ENCODE measurements around the gene RARA. TPM values are rescaled to one million over a fixed set of nuclear protein-coding genes. Genes with fewer than 3 reads are reported as not detected.

Gene RARA
- total RNA-seq, 6 experiments from 2014 or later: 27.1 to 32.2 (median 28.8) TPM

- H3K9me3 Mint-ChIP-seq: no peaks in the 10 kb centered on the region
- H3K36me3 Mint-ChIP-seq (ENCODE audit: low read depth): 0 out of 2 replicates have a peak, but pooled peaks cover 5% of the 10 kb centered on the region
- no peak overlapping the region; the same call in 1 of the 2 replicates for H3K4me3 Mint-ChIP-seq
- DNase-seq: no peak
- TF ChIP-seq CTCF (IDR thresholded peaks at IDR 0.05): no peak
- H3K4me1 Mint-ChIP-seq (ENCODE audit: low read depth): peaks cover 58% of the 10 kb centered on the region
- peak overlapping the region; percentile 52; the same call in 1 of the 2 replicates for H3K27ac Mint-ChIP-seq
- H3K27me3 Mint-ChIP-seq (ENCODE audit: insufficient read depth): peaks cover 3% of the 10 kb centered on the region; the same call in 1 of the 2 replicates
These were observed 31.3 kb downstream of the RARA start for GRCh38 chr17:40340327-40340726.

GRCh38 chr17:40340880-40341807 is 32.2 kb downstream of the RARA start:
- no peaks in the 10 kb centered on the region for H3K9me3 Mint-ChIP-seq
- peaks cover 5% of the 10 kb centered on the region; the same call in 1 of the 2 replicates for H3K27me3 Mint-ChIP-seq (ENCODE audit: insufficient read depth)
- 0 out of 2 replicates have a peak, but pooled peaks cover 5% of the 10 kb centered on the region for H3K36me3 Mint-ChIP-seq (ENCODE audit: low read depth)
- peak; percentile 89 for DNase-seq
- peak; percentile 66 for TF ChIP-seq CTCF (IDR thresholded peaks at IDR 0.05)
- peak overlapping the region; percentile 89 for H3K27ac Mint-ChIP-seq
- H3K4me3 Mint-ChIP-seq: peak overlapping the region; percentile 93
- peaks cover 62% of the 10 kb centered on the region for H3K4me1 Mint-ChIP-seq (ENCODE audit: low read depth)

GRCh38 chr17:40341808-40342503 is 33.0 kb downstream of the RARA start:
- DNase-seq: peak; percentile 47
- H3K4me1 Mint-ChIP-seq (ENCODE audit: low read depth): peaks cover 67% of the 10 kb centered on the region
- H3K27me3 Mint-ChIP-seq (ENCODE audit: insufficient read depth): peaks cover 6% of the 10 kb centered on the region
- no peaks in the 10 kb centered on the region for H3K9me3 Mint-ChIP-seq
- H3K36me3 Mint-ChIP-seq (ENCODE audit: low read depth): 0 out of 2 replicates have a peak, but pooled peaks cover 5% of the 10 kb centered on the region
- H3K27ac Mint-ChIP-seq: peak overlapping the region; percentile 89
- H3K4me3 Mint-ChIP-seq: peak overlapping the region; percentile 93
- TF ChIP-seq CTCF (IDR thresholded peaks at IDR 0.05): no peak

- peak overlapping the region; percentile 93 for H3K4me3 Mint-ChIP-seq
- no peak for DNase-seq
- H3K27ac Mint-ChIP-seq: peak overlapping the region; percentile 86
- no peaks in the 10 kb centered on the region for H3K9me3 Mint-ChIP-seq
- peak; percentile 43; the same call in 1 of the 2 replicates for TF ChIP-seq CTCF (IDR thresholded peaks at IDR 0.05)
- H3K27me3 Mint-ChIP-seq (ENCODE audit: insufficient read depth): peaks cover 6% of the 10 kb centered on the region
- H3K36me3 Mint-ChIP-seq (ENCODE audit: low read depth): 0 out of 2 replicates have a peak, but pooled peaks cover 5% of the 10 kb centered on the region
- H3K4me1 Mint-ChIP-seq (ENCODE audit: low read depth): peaks cover 70% of the 10 kb centered on the region
These were observed 33.7 kb downstream of the RARA start for GRCh38 chr17:40342504-40343218.
